HEK293 (cell line): ENCODE data around the gene GNAQ.

Experiments
- CTCF ChIP-seq: fragments of 450-650 bp; formaldehyde crosslinking; IDR thresholded peaks from 2 replicates; pipeline ENCODE4 v1.5.1; 2016; ENCODE audit warnings: missing biosample characterization, missing genetic modification characterization
- PBX3 ChIP-seq: sonication (generic); formaldehyde crosslinking; IDR thresholded peaks from 2 replicates; pipeline ENCODE4 v1.8.1; 2022; ENCODE audit warnings: mild to moderate bottlenecking, moderate library complexity, missing genetic modification reagents
- REPIN1 ChIP-seq: fragments of 450-650 bp; formaldehyde crosslinking; IDR thresholded peaks from 2 replicates; pipeline ENCODE4 v1.5.1; 2017; ENCODE audit warnings: missing biosample characterization, missing genetic modification characterization, low read depth
- ZNF133 ChIP-seq: fragments of 450-650 bp; formaldehyde crosslinking; IDR thresholded peaks from 2 replicates; pipeline ENCODE4 v1.5.1; 2016; ENCODE audit warnings: missing biosample characterization, missing genetic modification characterization
- ZNF239 ChIP-seq: fragments of 450-650 bp; formaldehyde crosslinking; IDR thresholded peaks from 2 replicates; pipeline ENCODE4 v1.5.1; 2016; ENCODE audit warnings: missing biosample characterization, missing genetic modification characterization

GRCh38 chr9:77765781-77766259, 265.8 kb downstream of the GNAQ start:
- TF ChIP-seq CTCF (tag by site-specific recombination) (no peak), PBX3 (no peak), REPIN1 (no peak), ZNF239 (no peak), ZNF133 (no peak)
